ENCODE results near the gene MEIS3.

The MEIS3 gene

GRCh38 chr19:47419030-47419783, at the start of gene MEIS3:
MEIS3 (minus strand) TSS chr19:47419527; CDS start chr19:47419081, 446 bp downstream.
- no peak for DNase-seq (ENCODE audit: extremely low read depth in 1 of 2, low read depth in 1 of 2)

GRCh38 chr19:47467914-47468313, 48.6 kb upstream of the MEIS3 start:
- no peak for DNase-seq (ENCODE audit: extremely low read depth in 1 of 2, low read depth in 1 of 2)

DNA sequence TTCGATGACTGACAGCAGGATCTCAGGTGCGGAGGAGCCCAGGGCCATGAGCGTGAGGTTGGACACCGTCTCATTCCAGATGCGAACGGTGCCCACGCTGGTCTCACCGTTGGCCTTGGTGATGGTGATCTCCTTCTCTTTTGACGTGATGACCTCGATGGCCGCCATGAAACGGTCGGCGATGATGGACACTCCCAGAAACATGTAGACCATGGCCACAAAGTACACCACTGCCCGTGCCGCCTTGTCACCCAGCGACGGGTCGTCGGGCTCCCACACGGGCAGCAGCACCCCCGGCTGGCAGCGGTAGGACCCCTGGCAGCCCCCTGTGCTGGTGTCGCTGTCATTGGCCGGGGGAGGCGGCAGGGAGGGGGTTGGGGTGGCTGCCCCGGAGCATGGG, 46.6 kb upstream of the MEIS3 start:
- DNase-seq (ENCODE audit: extremely low read depth in 1 of 2, low read depth in 1 of 2), result no peak

DNA sequence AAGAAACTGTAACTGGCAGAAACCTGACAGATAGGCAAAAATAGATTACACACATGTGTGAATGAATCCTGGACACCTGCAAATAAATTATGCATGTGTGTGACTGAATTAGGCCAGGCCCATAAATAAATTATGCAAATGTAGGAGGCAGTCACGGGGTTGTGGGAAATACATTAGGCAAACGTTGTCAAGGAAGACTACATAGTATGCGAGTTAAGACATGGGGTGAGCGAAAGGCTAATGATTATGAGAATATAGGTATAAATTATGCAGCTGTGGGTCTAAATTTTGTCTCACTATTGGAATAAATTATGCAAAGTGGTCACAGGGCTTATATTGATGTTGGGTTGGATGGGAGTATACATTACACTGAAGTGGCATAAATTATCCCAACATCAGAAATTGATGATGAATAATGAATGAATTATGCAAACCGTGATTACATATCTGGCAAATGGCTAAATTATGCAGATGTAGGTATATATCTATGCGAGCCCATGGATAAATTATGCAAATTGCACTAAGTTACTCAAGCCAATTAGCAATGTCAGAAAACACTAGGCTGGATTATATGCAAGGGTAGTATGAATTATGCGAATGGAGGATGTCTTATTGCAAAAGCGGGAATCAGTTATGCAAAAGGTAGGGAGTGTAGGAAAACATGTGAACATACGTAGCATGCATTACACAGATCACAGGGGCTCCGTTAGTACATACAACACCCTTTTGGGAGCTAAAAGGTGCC, 45.5 kb upstream of the MEIS3 start:
- no peak for DNase-seq (ENCODE audit: extremely low read depth in 1 of 2, low read depth in 1 of 2)

DNA sequence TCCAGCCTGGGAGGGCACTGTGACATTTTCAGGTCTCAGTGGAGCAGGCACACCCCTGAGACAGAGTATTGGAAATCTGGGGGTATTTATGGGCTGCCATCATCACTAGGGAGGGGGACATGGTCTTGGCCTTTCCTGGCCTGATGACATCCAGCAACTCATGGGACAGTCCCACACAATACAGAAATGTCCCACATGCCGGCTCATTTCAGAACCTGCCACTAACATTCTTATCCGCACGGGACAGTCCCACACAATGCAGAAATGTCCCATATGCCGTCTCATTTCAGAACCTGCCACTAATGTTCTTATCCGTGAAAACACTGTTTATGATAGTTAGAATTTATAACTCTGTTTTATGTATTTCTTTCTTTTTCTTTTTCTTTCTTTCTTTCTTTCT, 42.5 kb upstream of the MEIS3 start:
- DNase-seq (ENCODE audit: extremely low read depth in 1 of 2, low read depth in 1 of 2), result no peak

GRCh38 chr19:47459477-47459876, 40.1 kb upstream of the MEIS3 start:
- DNase-seq (ENCODE audit: extremely low read depth in 1 of 2, low read depth in 1 of 2), result no peak

GRCh38 chr19:47458672-47459071, 39.3 kb upstream of the MEIS3 start:
- DNase-seq (ENCODE audit: extremely low read depth in 1 of 2, low read depth in 1 of 2), result no peak

- no peak for DNase-seq (ENCODE audit: extremely low read depth in 1 of 2, low read depth in 1 of 2)
Measured at GRCh38 chr19:47456721-47457474, 37.6 kb upstream of the MEIS3 start.

GRCh38 chr19:47450478-47450877, 31.2 kb upstream of the MEIS3 start:
- no peak for DNase-seq (ENCODE audit: extremely low read depth in 1 of 2, low read depth in 1 of 2)

- DNase-seq (ENCODE audit: extremely low read depth in 1 of 2, low read depth in 1 of 2), result no peak
Measured at GRCh38 chr19:47448360-47448727, 29.0 kb upstream of the MEIS3 start.

DNA sequence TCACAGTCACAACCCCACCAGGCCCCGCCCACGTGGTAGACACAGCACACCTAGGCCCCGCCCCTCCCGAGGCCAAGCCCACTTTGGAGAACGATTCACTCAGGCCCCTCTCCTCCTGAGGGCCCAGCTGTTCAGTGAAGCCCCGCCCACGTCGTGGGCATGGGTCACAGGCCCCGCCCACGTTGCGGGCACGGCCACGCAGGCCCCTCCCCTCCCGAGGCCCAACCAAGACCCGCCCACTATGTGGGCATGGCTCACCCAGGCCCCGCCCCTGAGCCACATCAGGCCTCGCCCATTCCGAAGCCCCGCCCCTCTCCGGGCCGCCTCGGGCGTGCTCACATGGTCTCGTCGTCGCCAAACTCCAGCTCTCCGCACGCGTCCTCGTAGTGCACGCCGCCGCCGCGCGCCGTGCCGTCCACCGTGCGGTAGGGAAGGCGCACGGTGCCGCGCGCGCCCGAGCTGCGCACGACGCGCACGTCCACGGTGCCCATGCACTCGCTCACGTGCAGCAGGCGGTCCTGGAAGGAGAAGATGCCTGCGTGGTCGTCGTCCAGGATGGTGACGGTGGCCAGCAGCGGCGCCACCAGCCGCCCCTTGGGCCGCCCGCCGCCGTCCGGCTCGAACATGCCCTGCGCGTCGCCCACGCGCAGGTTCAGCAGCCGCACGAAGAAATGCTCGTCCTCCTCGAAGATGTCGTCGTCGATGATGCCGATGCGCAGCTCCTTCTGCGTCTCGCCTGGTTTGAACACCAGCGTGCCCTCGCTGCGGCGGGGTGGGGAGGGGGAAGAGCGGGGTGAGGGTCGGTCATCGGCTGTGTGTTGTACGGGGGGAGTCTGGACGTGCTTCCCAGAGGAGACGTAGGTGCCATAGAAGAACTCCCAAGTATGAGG, 28.4 kb upstream of the MEIS3 start:
- DNase-seq (ENCODE audit: extremely low read depth in 1 of 2, low read depth in 1 of 2), result peak; percentile 44 to 49

DNA sequence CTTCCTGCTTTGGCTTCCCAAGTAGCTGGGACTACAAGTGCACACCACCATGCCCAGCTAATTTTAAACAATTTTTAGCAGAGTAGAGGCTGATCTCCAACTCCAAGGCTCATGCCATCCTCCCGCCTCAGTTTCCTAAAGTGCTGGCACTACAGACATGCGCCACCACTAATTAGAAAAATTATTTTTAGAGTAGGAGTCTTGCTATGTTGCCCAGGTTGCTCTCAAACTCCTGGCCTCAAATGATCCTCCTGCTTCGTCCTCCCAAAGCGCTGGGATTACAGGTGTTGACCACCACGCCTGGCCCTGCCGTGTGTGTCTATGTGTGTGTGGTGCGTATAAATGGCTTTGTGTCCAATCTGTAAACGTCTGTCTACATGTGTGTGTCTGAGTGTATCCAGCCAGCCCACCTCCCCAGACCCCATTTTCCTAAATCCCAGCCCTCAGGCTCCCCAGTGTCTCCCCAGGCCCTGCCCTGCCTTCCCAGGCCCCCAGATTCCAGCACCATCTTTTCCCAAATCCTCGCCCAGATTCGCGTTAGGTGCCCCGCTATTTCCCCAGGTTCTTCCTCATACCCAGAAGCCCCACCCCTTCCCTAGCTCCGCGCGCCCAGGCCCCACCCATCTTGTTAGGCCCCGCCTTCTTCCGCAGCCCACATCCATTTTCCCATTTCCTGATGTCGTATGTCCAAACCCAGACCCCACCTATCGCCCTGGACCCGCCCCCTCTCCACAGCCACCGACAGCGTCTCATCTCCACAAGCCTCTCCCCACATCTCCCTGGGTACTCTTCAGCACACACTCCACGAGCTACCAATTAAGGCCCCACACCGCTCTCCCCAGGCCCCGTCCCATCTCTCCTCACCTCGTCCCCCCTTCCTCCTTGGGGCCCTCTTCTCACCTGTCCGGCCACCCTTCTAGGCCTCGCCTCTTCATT, 27.5 kb upstream of the MEIS3 start:
- DNase-seq (ENCODE audit: extremely low read depth in 1 of 2, low read depth in 1 of 2), result no peak

DNA sequence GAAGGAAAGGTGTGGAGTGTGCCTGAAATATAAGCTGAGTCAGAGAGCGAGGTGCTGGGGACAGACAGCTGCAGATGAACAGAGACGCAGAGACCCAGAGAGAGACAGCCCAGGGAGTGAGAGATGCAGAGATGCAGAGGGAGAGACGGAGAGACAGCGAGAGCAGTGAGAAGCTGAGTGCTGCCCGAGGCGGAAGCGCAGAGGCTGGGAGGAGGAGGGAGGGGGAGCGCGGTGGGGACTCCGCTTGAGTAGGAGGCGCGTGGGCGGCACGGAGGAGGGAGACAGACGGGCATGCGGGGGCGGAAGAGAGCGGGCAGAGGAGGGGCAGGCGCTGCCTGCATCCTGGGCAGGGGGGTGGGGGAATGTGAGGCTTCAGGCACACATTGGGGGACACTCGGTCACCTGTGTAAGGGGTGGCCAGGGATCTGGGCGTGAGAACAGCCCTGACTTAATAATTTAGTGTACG, 26.6 kb upstream of the MEIS3 start:
- DNase-seq (ENCODE audit: extremely low read depth in 1 of 2, low read depth in 1 of 2), result no peak

- DNase-seq (ENCODE audit: extremely low read depth in 1 of 2, low read depth in 1 of 2), result no peak
Measured at GRCh38 chr19:47445527-47445926, 26.2 kb upstream of the MEIS3 start.

DNA sequence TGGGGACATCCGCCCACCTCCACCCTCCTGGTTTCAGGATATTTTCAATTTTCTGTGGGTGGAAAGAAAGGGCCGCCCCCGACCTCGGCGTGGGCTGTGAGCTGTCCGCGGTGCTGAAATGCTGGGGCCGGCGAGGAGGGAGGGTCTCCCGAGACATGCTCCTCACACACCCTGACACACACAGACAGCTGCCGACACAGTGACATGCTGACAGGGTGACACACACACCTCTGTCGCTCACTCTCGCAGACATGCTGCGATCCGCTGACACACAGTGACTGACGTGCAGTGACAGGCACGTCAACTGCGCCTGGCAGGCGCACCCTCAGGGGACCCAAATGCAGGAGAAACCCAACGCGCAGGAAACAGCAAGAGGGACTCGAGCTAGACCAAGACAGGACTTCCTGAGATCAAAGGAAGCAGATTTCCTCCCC, 25.1 kb upstream of the MEIS3 start:
- DNase-seq (ENCODE audit: extremely low read depth in 1 of 2, low read depth in 1 of 2), result no peak

- no peak for DNase-seq (ENCODE audit: extremely low read depth in 1 of 2, low read depth in 1 of 2)
Measured at GRCh38 chr19:47443331-47443730, 24.0 kb upstream of the MEIS3 start.

GRCh38 chr19:47438793-47439220, 19.5 kb upstream of the MEIS3 start:
- no peak for DNase-seq (ENCODE audit: extremely low read depth in 1 of 2, low read depth in 1 of 2)

DNA sequence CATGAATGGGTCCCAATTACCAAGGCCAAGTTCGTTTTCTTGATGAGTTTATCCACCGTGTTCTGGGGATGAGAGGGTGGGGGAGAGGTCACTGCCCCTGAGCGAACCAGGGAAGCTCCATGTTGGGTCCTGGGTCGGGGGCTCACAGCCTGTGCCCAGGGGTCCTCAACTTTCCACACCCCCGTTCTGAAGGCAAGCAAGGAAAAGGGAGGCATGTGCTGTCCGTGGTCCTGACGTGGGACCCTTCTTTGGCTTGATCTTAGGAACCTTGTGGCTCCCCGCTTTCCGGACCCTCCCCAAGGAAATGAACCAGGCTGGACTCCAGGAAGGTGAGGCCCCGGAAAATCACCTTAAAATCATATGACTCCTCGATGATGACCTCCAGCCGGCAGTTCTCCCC, 18.2 kb upstream of the MEIS3 start:
- DNase-seq (ENCODE audit: extremely low read depth in 1 of 2, low read depth in 1 of 2), result no peak

DNA sequence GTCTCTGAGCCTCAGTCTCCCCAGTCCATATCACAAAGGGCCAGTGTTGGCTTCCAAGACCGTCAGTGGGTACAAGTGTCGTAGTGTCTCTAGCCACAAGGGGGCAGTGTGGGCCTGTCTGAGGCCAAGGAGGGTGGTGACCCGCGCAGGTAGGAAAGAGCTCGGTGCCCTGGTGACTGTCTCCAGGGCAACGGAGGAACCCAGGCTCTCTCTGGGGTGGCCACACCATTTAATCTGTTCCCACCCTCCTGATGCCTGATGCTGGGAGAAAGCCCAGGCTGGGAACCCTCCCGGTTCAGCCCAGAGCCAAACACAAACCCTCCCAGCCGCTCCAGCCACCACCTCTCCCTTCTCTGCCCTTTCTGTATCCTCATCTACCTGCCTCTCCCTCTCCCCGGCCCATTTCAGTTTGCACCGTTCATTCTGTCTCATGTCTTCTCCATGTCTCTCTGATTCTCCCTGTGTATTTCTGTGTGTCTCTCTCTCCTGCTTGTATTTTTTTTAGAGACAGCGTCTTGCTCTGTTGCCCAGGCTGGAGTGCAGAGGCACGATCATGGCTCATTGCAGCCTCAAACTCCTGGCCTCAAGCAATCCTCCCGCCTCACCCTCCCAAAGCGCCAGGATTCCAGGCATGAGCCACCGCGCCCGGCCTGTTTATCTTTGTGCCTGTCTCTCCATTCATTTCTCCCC, 17.5 kb upstream of the MEIS3 start:
- peak; percentile 55 to 57 for DNase-seq (ENCODE audit: extremely low read depth in 1 of 2, low read depth in 1 of 2)

All from stimulated activated CD8-positive, alpha-beta memory T cell treated with anti-CD3 and anti-CD28 coated beads, Interleukin-7, amount 100 ng/mL, for 48 hours (primary cell).